Tibial artery (tissue), 4 donors: ENCODE data around the gene RASA3.

Experiments used
- DNase-seq, 2 donors: peaks; one replicate each; pipeline ENCODE4 v3.0.0-alpha.2; 2019
- H3K27ac ChIP-seq, 2 donors: fragments of 200-600 bp; sonication (generic) in 1 of 2; 1 replicate in 1 of 2; 2 replicates in 1 of 2; pipeline ENCODE4 v1.5.1; 2018 to 2019; ENCODE audit warnings: mild to moderate bottlenecking in 1 of 2
- H3K27me3 ChIP-seq, 2 donors: fragments of 200-600 bp; sonication (generic) in 1 of 2; one replicate each; pipeline versions ENCODE4 v1.5.1 to v1.6.0; 2016 to 2019
- H3K36me3 ChIP-seq, 3 donors: fragments of 200-600 bp; sonication (generic) in 2 of 3; one replicate each; pipeline ENCODE4 v1.5.1; 2016 to 2019; ENCODE audit warnings: mild to moderate bottlenecking in 2 of 3
- H3K4me1 ChIP-seq, 4 donors: fragments of 200-600 bp; sonication (generic) in 2 of 4; 1 replicate in 3 of 4; 2 replicates in 1 of 4; pipeline ENCODE4 v1.5.1; 2016 to 2019
- H3K4me3 ChIP-seq, 2 donors: fragments of 200-600 bp; sonication (generic) in 1 of 2; 1 replicate in 1 of 2; 2 replicates in 1 of 2; pipeline ENCODE4 v1.5.1; 2018 to 2019; ENCODE audit warnings: mild to moderate bottlenecking in 2 of 2
- H3K9me3 ChIP-seq, 3 donors: fragments of 200-600 bp; sonication (generic) in 1 of 3; one replicate each; pipeline ENCODE4 v1.5.1; 2016 to 2019
- intact Hi-C: fragments of 100-400 bp; cut with DNase I; formaldehyde crosslinking; loops from one replicate; pipeline ENCODE4 v1.15.0; 2023; ENCODE audit warnings: low total_unique reads
- TF ChIP-seq, protein P1 (sequence below), 2 experiments: fragments of 200-600 bp in 1 of 2; fragments of 450-650 bp in 1 of 2; IDR thresholded peaks; one replicate each; pipeline ENCODE4 v1.5.1; 2017 to 2019; ENCODE audit warnings: antibody characterized with exemption in 2 of 2, mild to moderate bottlenecking in 1 of 2, moderate library complexity in 1 of 2

The RASA3 gene

DNA sequence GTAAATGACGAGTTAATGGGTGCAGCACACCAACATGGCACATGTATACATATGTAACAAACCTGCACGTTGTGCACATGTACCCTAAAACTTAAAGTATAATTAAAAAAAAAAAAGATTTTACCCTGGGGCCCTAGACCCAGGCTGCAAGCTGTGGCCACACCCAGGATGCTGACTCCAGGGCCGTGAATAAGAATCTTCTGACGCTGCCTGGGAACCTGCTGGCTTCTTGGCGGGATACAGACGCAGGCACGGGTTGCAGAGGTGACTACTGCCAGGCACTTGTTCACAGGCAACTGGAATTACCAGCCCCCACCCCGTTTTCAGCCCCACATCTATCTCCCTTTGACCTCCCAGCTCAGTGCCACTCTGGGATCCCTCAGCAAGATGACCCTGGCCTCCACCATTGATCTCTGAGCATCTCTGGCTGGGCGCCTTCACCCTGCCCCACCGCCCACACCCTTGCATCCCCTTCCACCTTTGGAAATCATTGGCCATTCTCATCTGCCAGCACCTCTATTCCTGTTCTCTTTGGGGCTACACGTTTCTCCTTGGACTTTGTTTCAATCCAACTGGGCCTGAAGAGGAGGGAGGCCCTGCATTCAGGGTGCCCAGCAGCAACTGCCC, 25.6 kb upstream of the RASA3 start:
- TF ChIP-seq, protein P1, sequence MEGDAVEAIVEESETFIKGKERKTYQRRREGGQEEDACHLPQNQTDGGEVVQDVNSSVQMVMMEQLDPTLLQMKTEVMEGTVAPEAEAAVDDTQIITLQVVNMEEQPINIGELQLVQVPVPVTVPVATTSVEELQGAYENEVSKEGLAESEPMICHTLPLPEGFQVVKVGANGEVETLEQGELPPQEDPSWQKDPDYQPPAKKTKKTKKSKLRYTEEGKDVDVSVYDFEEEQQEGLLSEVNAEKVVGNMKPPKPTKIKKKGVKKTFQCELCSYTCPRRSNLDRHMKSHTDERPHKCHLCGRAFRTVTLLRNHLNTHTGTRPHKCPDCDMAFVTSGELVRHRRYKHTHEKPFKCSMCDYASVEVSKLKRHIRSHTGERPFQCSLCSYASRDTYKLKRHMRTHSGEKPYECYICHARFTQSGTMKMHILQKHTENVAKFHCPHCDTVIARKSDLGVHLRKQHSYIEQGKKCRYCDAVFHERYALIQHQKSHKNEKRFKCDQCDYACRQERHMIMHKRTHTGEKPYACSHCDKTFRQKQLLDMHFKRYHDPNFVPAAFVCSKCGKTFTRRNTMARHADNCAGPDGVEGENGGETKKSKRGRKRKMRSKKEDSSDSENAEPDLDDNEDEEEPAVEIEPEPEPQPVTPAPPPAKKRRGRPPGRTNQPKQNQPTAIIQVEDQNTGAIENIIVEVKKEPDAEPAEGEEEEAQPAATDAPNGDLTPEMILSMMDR (IDR thresholded peaks at IDR 0.05) = no peak
- Histone ChIP-seq H3K9me3 (no peaks in the 10 kb centered on the region), H3K4me3 (no peak overlapping the region), H3K27me3 (peaks cover 0 to 24% of the 10 kb centered on the region in 2 donors), H3K36me3 (no peaks in the 10 kb centered on the region), H3K4me1 (peaks cover 0 to 21% (median 9%) of the 10 kb centered on the region in 4 donors), H3K27ac (no peak overlapping the region)
- no peak for DNase-seq
- intact Hi-C loops = no loop called here

DNA sequence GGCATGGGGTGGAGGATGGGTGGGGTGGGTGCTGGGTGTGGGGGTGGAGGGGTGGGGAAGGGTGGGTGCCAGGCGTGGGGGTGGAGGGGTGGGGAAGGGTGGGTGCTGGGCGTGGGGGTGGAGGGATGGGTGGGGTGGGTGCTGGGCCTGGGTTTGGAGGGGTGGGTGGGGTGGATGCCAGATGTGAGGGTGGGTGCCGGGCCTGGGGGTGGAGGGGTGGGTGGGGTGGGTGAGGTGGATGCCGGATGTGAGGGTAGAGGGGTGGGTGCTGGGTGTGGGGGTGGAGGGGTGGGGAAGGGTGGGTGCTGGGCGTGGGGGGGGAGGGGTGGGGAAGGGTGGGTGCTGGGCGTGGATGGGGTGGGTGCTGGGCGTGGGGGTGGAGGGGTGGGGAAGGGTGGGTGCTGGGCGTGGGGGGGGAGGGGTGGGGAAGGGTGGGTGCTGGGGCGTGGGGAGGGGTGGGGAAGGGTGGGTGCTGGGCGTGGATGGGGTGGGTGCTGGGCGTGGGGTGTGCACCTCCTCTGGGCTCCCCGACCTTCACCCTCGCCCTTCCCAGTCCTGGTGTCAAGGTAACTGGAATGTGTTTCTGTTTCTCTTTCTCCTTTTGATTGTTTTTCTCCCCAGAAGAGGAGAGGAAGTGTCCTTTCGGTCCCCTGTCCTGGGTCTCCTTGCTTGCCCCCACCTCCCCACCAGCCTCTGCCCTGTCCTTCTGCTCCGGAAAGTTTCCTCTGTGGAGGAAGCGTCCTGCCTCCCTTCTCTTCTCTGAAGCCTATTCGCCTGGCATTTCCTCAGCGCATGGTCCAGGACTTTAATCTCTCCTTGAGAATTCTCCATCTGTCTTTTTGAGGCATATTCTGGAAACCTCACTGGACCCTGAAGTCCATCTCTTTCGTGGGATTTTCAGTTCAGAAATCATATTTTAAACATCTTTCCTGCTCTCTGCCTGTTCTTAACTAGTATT, 23.8 kb upstream of the RASA3 start:
- H3K27ac ChIP-seq = no peak overlapping the region
- intact Hi-C loops = no loop called here
- no peak overlapping the region for H3K4me3 ChIP-seq
- DNase-seq = no peak
- no peaks in the 10 kb centered on the region for H3K9me3 ChIP-seq
- peaks cover 0 to 9% of the 10 kb centered on the region in 2 donors for H3K27me3 ChIP-seq
- no peaks in the 10 kb centered on the region for H3K36me3 ChIP-seq
- peaks cover 0 to 12% (median 0%) of the 10 kb centered on the region in 4 donors for H3K4me1 ChIP-seq
- TF ChIP-seq, protein P1 (IDR thresholded peaks at IDR 0.05) = no peak

DNA sequence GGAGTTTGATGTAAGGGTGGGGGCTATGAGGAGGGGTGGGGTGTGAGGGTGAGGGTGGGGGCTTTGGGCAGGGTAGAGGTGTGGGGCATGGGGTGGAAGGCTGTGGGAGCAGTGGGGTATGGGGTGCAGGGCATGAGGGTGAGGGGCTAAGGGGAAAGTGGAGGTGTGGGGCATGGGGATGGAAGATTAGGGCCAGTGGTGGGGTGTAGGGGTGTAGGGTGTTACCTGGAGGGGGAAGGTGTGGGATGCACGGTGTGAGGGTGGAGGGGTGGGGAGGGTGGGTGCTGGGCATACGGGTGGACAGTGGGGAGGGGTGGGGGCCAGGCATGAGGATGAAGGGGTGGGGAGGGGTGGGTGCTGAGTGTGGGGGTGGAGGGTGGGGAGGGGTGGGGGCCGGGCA, 22.9 kb upstream of the RASA3 start:
- intact Hi-C loops = no loop called here
- Histone ChIP-seq H3K27me3 (peaks cover 0 to 5% of the 10 kb centered on the region in 2 donors), H3K4me1 (peaks cover 0 to 12% (median 0%) of the 10 kb centered on the region in 4 donors), H3K4me3 (no peak overlapping the region), H3K9me3 (no peaks in the 10 kb centered on the region), H3K36me3 (no peaks in the 10 kb centered on the region), H3K27ac (no peak overlapping the region)
- no peak for DNase-seq
- TF ChIP-seq, protein P1 (IDR thresholded peaks at IDR 0.05) = no peak

DNA sequence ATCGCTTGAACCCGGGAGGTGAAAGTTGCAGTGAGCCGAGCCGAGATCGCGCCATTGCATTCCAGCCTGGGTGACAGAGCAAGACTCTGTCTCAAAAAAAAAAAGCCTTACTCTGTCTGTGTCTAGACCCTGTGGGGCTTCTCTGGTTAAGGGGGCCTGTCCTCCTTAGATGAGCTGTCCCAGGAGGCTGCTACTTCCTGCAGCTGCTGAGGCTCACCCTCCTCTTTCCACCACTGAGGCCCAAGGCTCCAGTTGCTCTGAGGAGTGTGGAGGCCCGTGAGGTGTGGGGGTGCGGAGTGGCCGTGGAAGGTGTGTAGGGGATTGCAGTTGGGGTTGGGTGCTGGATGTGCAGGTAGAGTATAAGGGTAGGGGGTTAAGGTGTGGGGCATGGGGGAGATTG, 22.1 kb upstream of the RASA3 start:
- no peaks in the 10 kb centered on the region for H3K9me3 ChIP-seq
- peaks cover 0 to 5% of the 10 kb centered on the region in 2 donors for H3K27me3 ChIP-seq
- H3K36me3 ChIP-seq = no peaks in the 10 kb centered on the region
- no peak overlapping the region for H3K4me3 ChIP-seq
- H3K27ac ChIP-seq = no peak overlapping the region
- intact Hi-C loops = no loop called here
- TF ChIP-seq, protein P1 (IDR thresholded peaks at IDR 0.05) = no peak
- H3K4me1 ChIP-seq = peaks cover 0 to 12% (median 0%) of the 10 kb centered on the region in 4 donors
- peak in 1 of 2 donors; percentile 43 for DNase-seq

DNA sequence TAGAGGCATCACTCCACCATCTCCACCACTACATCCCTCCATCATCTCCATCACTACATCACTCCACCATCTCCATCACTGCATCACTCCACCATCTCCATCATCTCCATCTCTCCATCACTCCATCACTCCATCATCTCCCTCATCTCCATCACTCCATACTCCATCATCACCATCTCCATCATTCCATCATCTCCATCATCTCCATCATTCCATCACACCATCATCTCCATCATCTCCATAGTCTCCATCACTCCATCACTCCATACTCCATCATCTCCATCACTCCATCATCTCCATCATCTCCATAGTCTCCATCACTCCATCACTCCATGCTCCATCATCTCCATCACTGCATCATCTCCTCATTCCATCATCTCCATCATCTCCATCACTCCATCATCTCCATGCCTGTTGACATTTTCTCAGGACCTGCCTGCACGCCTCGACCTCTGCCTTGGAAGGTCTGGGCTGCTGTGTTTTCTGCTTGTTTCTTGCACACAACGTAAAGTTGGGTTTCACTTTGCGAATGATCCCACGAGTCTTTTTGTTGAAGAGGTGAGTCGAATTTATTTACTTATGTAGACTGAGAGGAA, 21.2 kb upstream of the RASA3 start:
- Histone ChIP-seq H3K4me1 (peaks cover 0 to 12% (median 0%) of the 10 kb centered on the region in 4 donors), H3K36me3 (no peaks in the 10 kb centered on the region), H3K4me3 (no peak overlapping the region), H3K27ac (peak overlapping the region in 1 of 2 donors; percentile 18), H3K9me3 (no peaks in the 10 kb centered on the region), H3K27me3 (peaks cover 0 to 3% of the 10 kb centered on the region in 2 donors)
- no peak for DNase-seq
- intact Hi-C loops = no loop called here
- TF ChIP-seq, protein P1 (IDR thresholded peaks at IDR 0.05) = no peak
